SH-SY5Y (cell line): Measurements from ENCODE around the gene PKD2L1.

Experiments
- GATA2 ChIP-seq: IDR thresholded peaks from 2 replicates; pipeline ENCODE4 v1.6.1; 2011; ENCODE audit warnings: mild to moderate bottlenecking, low read depth, low read length
- GATA3 ChIP-seq: IDR thresholded peaks from 2 replicates; pipeline ENCODE4 v1.6.1; 2011; ENCODE audit warnings: low read depth, mild to moderate bottlenecking, low read length, moderate library complexity

DNA sequence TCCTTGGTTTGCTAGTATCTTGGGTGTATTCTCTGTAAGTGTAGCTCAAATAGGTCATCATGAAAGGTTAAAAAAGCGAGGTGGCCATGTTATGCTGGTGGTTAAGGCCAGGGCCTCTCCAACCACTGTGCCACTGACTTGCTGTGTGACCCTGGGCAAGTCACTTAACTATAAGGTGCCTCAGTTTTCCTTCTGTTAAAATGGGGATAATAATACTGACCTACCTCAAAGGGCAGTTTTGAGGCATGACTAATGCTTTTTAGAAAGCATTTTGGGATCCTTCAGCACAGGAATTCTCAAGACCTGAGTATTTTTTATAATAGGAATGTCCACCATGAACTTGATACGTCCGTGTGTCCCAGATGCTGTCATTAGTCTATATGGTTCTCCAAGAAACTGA lies 34.1 kb upstream of the PKD2L1 start:
- TF ChIP-seq GATA2 (no peak), GATA3 (no peak)
